Stimulated activated CD4-positive, alpha-beta T cell treated with anti-CD3 and anti-CD28 coated beads, Interleukin-4, amount 100 ng/mL, for 24 hours (primary cell): ENCODE results near the gene BGN.

Source experiments
- DNase-seq: peaks from one replicate; pipeline ENCODE4 v3.0.0-alpha.2; 2020

The BGN gene

GRCh38 chrX:153537080-153537479 is 42.3 kb downstream of the BGN start:
- no peak for DNase-seq

GRCh38 chrX:153537526-153538295 is 42.9 kb downstream of the BGN start:
- DNase-seq, result no peak

GRCh38 chrX:153538424-153538823 is 43.6 kb downstream of the BGN start:
- DNase-seq, result no peak

GRCh38 chrX:153539171-153539978 is 44.6 kb downstream of the BGN start:
- peak; percentile 59 for DNase-seq

- DNase-seq, result no peak
Measured at GRCh38 chrX:153539979-153540358, 45.2 kb downstream of the BGN start.

- no peak for DNase-seq
Measured at GRCh38 chrX:153544727-153545126, 49.9 kb downstream of the BGN start.

- DNase-seq, result no peak
Measured at GRCh38 chrX:153546386-153546785, 51.6 kb downstream of the BGN start.

- DNase-seq, result no peak
Measured at GRCh38 chrX:153547195-153547594, 52.4 kb downstream of the BGN start.

GRCh38 chrX:153549231-153549630 is 54.5 kb downstream of the BGN start:
- DNase-seq, result no peak

GRCh38 chrX:153549807-153550206 is 55.0 kb downstream of the BGN start:
- no peak for DNase-seq

GRCh38 chrX:153551135-153551534 is 56.4 kb downstream of the BGN start:
- no peak for DNase-seq

- DNase-seq, result peak; percentile 62
Measured at GRCh38 chrX:153554519-153555167, 59.9 kb downstream of the BGN start.

- no peak for DNase-seq
Measured at GRCh38 chrX:153556767-153557166, 62.0 kb downstream of the BGN start.

- DNase-seq, result no peak
Measured at GRCh38 chrX:153557618-153558355, 63.0 kb downstream of the BGN start.
